IMR-90 (cell line): ENCODE results near the gene CXCL9. TPM values are rescaled to one million over a fixed set of nuclear protein-coding genes. Genes with fewer than 3 reads are reported as not detected.

Source experiments
- ATAC-seq: fragments of 200-7000 bp; cut with Tn5 transposase; 2 replicates; pipeline ENCODE4 v1.9.1; 2020; ENCODE audit warnings: low read depth, mild to moderate bottlenecking, moderate library complexity
- BruUV-seq: library from RNA; stranded (reverse); fragments of 400-500 nt; replicated peaks from 2 replicates; lab custom pipeline; 2021; lab: Mats Ljungman, UMichigan
- CTCF ChIA-PET: fragments of 300-600 bp; formaldehyde crosslinking; extraction: SDS; loops from one replicate; lab custom pipeline; 2021; ENCODE audit warnings: antibody characterized with exemption; lab: Yijun Ruan, JAX
- POLR2A ChIA-PET: fragments of 300-600 bp; sonication (Branson Sonifier 250); formaldehyde crosslinking; loops from one replicate; lab custom pipeline; 2022; ENCODE audit warnings: antibody characterized with exemption; ENCODE audit not compliant: unreplicated experiment; lab: Charles Lee
- DNase-seq: peaks from one replicate; pipeline ENCODE4 v3.0.0; 2013
- H2AFZ ChIP-seq: replicated peaks from 2 replicates; pipeline ENCODE3; 2013; ENCODE audit warnings: low read length, mild to moderate bottlenecking; ENCODE audit not compliant: poor library complexity
- H2AK5ac ChIP-seq: 2 replicates; pipeline ENCODE4 v1.6.1; 2013; ENCODE audit warnings: low read depth, low read length, inconsistent platforms
- H2AK9ac ChIP-seq: replicated peaks from 2 replicates; pipeline ENCODE3; 2013; ENCODE audit warnings: mild to moderate bottlenecking, low read depth, low read length, moderate library complexity; ENCODE audit not compliant: poor library complexity
- H2BK120ac ChIP-seq: 2 replicates; pipeline ENCODE4 v1.6.1; 2013; ENCODE audit warnings: low read depth, low read length, inconsistent platforms
- H2BK15ac ChIP-seq: 3 replicates; pipeline ENCODE4 v1.6.1; 2013; ENCODE audit warnings: low read depth, low read length, inconsistent platforms
- H2BK20ac ChIP-seq: 2 replicates; pipeline ENCODE4 v1.6.1; 2013; ENCODE audit warnings: low read depth, mild to moderate bottlenecking, inconsistent platforms, low read length, moderate library complexity
- H2BK5ac ChIP-seq: 2 replicates; pipeline ENCODE4 v1.6.1; 2013; ENCODE audit warnings: mild to moderate bottlenecking, low read depth, low read length, inconsistent platforms; ENCODE audit not compliant: poor library complexity, severe bottlenecking
- H3K14ac ChIP-seq: replicated peaks from 2 replicates; pipeline ENCODE4 v1.6.1; 2013; ENCODE audit warnings: low read depth, low read length, inconsistent platforms
- H3K18ac ChIP-seq: 2 replicates; pipeline ENCODE4 v1.6.1; 2013; ENCODE audit warnings: low read depth, low read length, control low read depth
- H3K23ac ChIP-seq: 2 replicates; pipeline ENCODE4 v1.6.1; 2013; ENCODE audit warnings: low read depth, low read length, inconsistent platforms
- H3K27ac ChIP-seq: 2 replicates; pipeline ENCODE4 v1.5.1; 2013; ENCODE audit warnings: mild to moderate bottlenecking, control low read depth, low read length; ENCODE audit not compliant: insufficient read depth
- H3K27me3 ChIP-seq: 2 replicates; pipeline ENCODE4 v1.6.1; 2013; ENCODE audit warnings: low read length; ENCODE audit not compliant: control insufficient read depth, insufficient read depth
- H3K36me3 ChIP-seq: 2 replicates; pipeline ENCODE4 v1.6.1; 2013; ENCODE audit warnings: low read length, mixed read lengths; ENCODE audit not compliant: control insufficient read depth, insufficient read depth
- H3K4ac ChIP-seq: 2 replicates; pipeline ENCODE4 v1.6.1; 2013; ENCODE audit warnings: low read depth, low read length, inconsistent platforms
- H3K4me1 ChIP-seq: 2 replicates; pipeline ENCODE4 v1.6.1; 2013; ENCODE audit warnings: low read length, mixed read lengths; ENCODE audit not compliant: control insufficient read depth, insufficient read depth
- H3K4me2 ChIP-seq: 2 replicates; pipeline ENCODE4 v1.6.1; 2013; ENCODE audit warnings: low read depth, mild to moderate bottlenecking, control low read depth, low read length, moderate library complexity
- H3K4me3 ChIP-seq: 2 replicates; pipeline ENCODE4 v1.5.1; 2013; ENCODE audit warnings: low read depth, mild to moderate bottlenecking, control low read depth, low read length, moderate library complexity; ENCODE audit not compliant: insufficient read depth
- H3K56ac ChIP-seq: 2 replicates; pipeline ENCODE4 v1.6.1; 2013; ENCODE audit warnings: low read length, inconsistent platforms; ENCODE audit not compliant: insufficient read depth; ENCODE audit errors: extremely low read depth
- H3K79me1 ChIP-seq, 2 experiments: 2 replicates each; pipeline ENCODE4 v1.6.1; 2013; ENCODE audit warnings: low read length in 2 of 2, inconsistent platforms in 1 of 2, low read depth in 1 of 2
- H3K9ac ChIP-seq: 2 replicates; pipeline ENCODE4 v1.6.1; 2013; ENCODE audit warnings: low read depth, low read length, control low read depth
- H3K9me1 ChIP-seq: 2 replicates; pipeline ENCODE4 v1.6.1; 2013; ENCODE audit warnings: low read length, inconsistent platforms; ENCODE audit not compliant: insufficient read depth
- H3K9me3 ChIP-seq: 2 replicates; pipeline ENCODE4 v1.6.1; 2013; ENCODE audit warnings: low read length; ENCODE audit not compliant: control insufficient read depth, insufficient read depth
- H4K20me1 ChIP-seq: 2 replicates; pipeline ENCODE4 v1.6.1; 2013; ENCODE audit warnings: low read length, inconsistent platforms; ENCODE audit not compliant: insufficient read depth
- H4K5ac ChIP-seq: 2 replicates; pipeline ENCODE4 v1.6.1; 2013; ENCODE audit warnings: mild to moderate bottlenecking, low read depth, low read length, control low read depth
- H4K8ac ChIP-seq, 2 experiments: 2 replicates each; pipeline ENCODE4 v1.6.1; 2013; ENCODE audit warnings: low read depth in 2 of 2, low read length in 2 of 2, control low read depth in 1 of 2, inconsistent platforms in 1 of 2
- H4K91ac ChIP-seq: 2 replicates; pipeline ENCODE4 v1.6.1; 2013; ENCODE audit warnings: low read depth, low read length, inconsistent platforms; ENCODE audit not compliant: insufficient read depth
- CTCF ChIP-seq: conservative IDR thresholded peaks from 2 replicates; pipeline ENCODE4 v1.5.1; 2012; ENCODE audit warnings: mild to moderate bottlenecking, low read depth, low read length, improper control_type of control experiment
- NFE2L2 ChIP-seq: fragments of 150-350 bp; IDR thresholded peaks from 2 replicates; pipeline ENCODE4 v1.6.1; 2016; ENCODE audit warnings: low read depth, mild to moderate bottlenecking, low read length
- RCOR1 ChIP-seq: IDR thresholded peaks from 2 replicates; pipeline ENCODE4 v1.6.1; 2012; ENCODE audit warnings: mild to moderate bottlenecking, low read length, improper control_type of control experiment; ENCODE audit not compliant: insufficient replicate concordance
- WGBS, 2 experiments: methylation state at CpG; one replicate each; pipeline versions ENCODE4 v1.1.5 to v1.1.7; 2013; ENCODE audit warnings: missing lambda C conversion rate in 2 of 2; ENCODE audit not compliant: insufficient read length in 1 of 2; ENCODE audit errors: extremely low coverage in 2 of 2; 5-methylcytosine and 5-hydroxymethylcytosine counted together
- dilution Hi-C: fragments of 300-500 bp; cut with HindIII; formaldehyde crosslinking; loops from one replicate; pipeline ENCODE4 v1.14.3; 2018; ENCODE audit warnings: low sequenced_read_pairs; ENCODE audit not compliant: unreplicated experiment
- in situ Hi-C: fragments of 300-500 bp; cut with MboI; formaldehyde crosslinking; loops from 3 replicates; pipeline ENCODE4 v1.14.3; 2019; ENCODE audit warnings: low sequenced_read_pairs, inconsistent platforms, mixed read lengths
- intact Hi-C: fragments of 100-400 bp; cut with micrococcal nuclease; formaldehyde crosslinking; loops from 2 replicates; pipeline ENCODE4 v1.10.0; 2022
- polyA plus RNA-seq, 3 experiments: library from polyadenylated mRNA; depleted of rRNA; stranded (reverse); fragments of >200 nt; gene quantifications; 2 replicates each; pipeline ENCODE4 v1.2.3, GENCODE V29; 2012; ENCODE audit warnings: low replicate concordance in 1 of 3
- total RNA-seq: library from RNA; depleted of rRNA; stranded (reverse); fragments of >200 nt; gene quantifications from 2 replicates; pipeline ENCODE4 v1.2.3, GENCODE V29; 2012
- TF ChIP-seq, protein P1 (sequence below): fragments of 150-350 bp; IDR thresholded peaks from 2 replicates; pipeline ENCODE4 v1.6.1; 2017; ENCODE audit warnings: mild to moderate bottlenecking, antibody characterized with exemption, low read length, low read depth

The CXCL9 gene
- total and polyA plus RNA-seq, 2 of the 4 experiments (the other 2 are of a cell fraction): not detected

DNA sequence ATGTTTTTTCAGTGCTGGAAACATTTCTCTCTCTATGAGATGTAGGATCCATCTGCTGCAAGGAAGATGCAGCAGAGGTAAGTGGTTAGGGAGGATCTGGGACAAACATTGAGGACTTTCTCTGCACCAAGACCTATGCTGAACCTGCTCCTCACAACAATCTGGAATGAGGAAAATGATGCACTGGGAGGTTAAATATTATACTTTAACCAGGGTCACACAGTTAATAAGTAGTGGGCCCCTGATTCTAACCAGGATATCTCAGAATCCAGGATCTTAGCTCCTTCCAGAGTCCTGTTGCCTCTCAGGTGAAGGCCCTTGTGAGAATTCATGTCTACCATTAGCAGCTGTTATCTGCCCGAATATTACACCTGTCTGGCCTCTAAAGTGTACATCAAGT is 7.0 kb downstream of the CXCL9 start:
- intact Hi-C loops: no loop called here

More for the DNA sequence above, 7.0 kb downstream of the CXCL9 start:
- no peak overlapping the region for H3K27ac ChIP-seq
- ATAC-seq (no peak), DNase-seq (no peak)
- H4K20me1 ChIP-seq: no peaks in the 10 kb centered on the region
- H3K4me3 ChIP-seq: no peak overlapping the region
- H3K56ac ChIP-seq: no peak overlapping the region
- dilution Hi-C loops: no loop called here
- H2AFZ ChIP-seq: no peak overlapping the region
- no peak overlapping the region for H3K9ac ChIP-seq
- no peak overlapping the region for H2AK5ac ChIP-seq
- H3K79me1 ChIP-seq: no peaks in the 10 kb centered on the region
- in situ Hi-C loops: no loop called here
- TF ChIP-seq NFE2L2 (no peak), RCOR1 (no peak), CTCF (no peak)
- TF ChIP-seq, protein P1, sequence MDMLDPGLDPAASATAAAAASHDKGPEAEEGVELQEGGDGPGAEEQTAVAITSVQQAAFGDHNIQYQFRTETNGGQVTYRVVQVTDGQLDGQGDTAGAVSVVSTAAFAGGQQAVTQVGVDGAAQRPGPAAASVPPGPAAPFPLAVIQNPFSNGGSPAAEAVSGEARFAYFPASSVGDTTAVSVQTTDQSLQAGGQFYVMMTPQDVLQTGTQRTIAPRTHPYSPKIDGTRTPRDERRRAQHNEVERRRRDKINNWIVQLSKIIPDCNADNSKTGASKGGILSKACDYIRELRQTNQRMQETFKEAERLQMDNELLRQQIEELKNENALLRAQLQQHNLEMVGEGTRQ: no peak
- H4K5ac ChIP-seq: no peak overlapping the region
- no peak overlapping the region for H2BK20ac ChIP-seq
- no peak overlapping the region for H2BK120ac ChIP-seq
- ChIA-PET CTCF (no interaction called here), POLR2A (interaction anchor here (0.5 to 0.6 kb wide), 2 partner anchors 10 to 54 kb away, joined by 3 read pairs; no protein-coding TSS in a partner anchor)
- no TSS peak for BruUV-seq
- H2AK9ac ChIP-seq: no peak overlapping the region
- H4K91ac ChIP-seq: no peak overlapping the region
- no CpG with 5 or more reads among the region's 1 CpG for WGBS, 2 experiments
- 0 out of 2 replicates have a peak, but pooled peaks cover 4% of the 10 kb centered on the region for H3K27me3 ChIP-seq
- no peak overlapping the region for H3K4me2 ChIP-seq
- no peak overlapping the region for H2BK15ac ChIP-seq
- no peaks in the 10 kb centered on the region for H3K36me3 ChIP-seq
- no peak overlapping the region for H3K4ac ChIP-seq
- peaks cover 5% of the 10 kb centered on the region; the same call in 1 of the 2 replicates for H3K4me1 ChIP-seq
- no peaks in the 10 kb centered on the region for H3K9me1 ChIP-seq
- no peak overlapping the region for H3K18ac ChIP-seq
- no peak overlapping the region for H3K23ac ChIP-seq
- H3K9me3 ChIP-seq: no peaks in the 10 kb centered on the region
- H3K14ac ChIP-seq: no peak overlapping the region
- no peak overlapping the region for H2BK5ac ChIP-seq
- no peak overlapping the region for H4K8ac ChIP-seq
